ENCODE data around the gene NEUROG1.

NEUROG1 gene

GRCh38 chr5:135577421-135577820, 41.7 kb upstream of the NEUROG1 start:
- CTCF ChIA-PET = interaction anchor here (1.4 to 5.3 kb wide), 2 partner anchors 11 to 27 kb away, joined by 4 to 40 read pairs; no protein-coding TSS in a partner anchor
- no peak for DNase-seq (ENCODE audit: low spot score)
- POLR2A ChIA-PET (ENCODE audit: low non-redundant PET) = interaction anchor here (0.7 kb wide), 1 partner anchor 73 kb away, joined by 3 read pairs; no protein-coding TSS in a partner anchor
- H3K27ac ChIP-seq = no peak overlapping the region
- TF ChIP-seq CTCF (conservative IDR thresholded peaks at IDR 0.05; ENCODE audit: low read depth) = no peak

- DNase-seq (ENCODE audit: low spot score) = no peak
- no peak overlapping the region for H3K27ac ChIP-seq
- ChIA-PET CTCF (interaction anchor here (0.6 to 5.3 kb wide), 4 partner anchors 10 to 121 kb away, joined by 3 to 40 read pairs (median 4); no protein-coding TSS in a partner anchor), POLR2A (ENCODE audit: low non-redundant PET) (no interaction called here)
- TF ChIP-seq CTCF (conservative IDR thresholded peaks at IDR 0.05; ENCODE audit: low read depth) = no peak
Measured at GRCh38 chr5:135576075-135576599, 40.4 kb upstream of the NEUROG1 start.

GRCh38 chr5:135574493-135574892, 38.7 kb upstream of the NEUROG1 start:
- ChIA-PET CTCF (interaction anchor here (0.7 to 1.4 kb wide), 6 partner anchors 9 to 401 kb away, joined by 3 to 5 read pairs (median 4); no protein-coding TSS in a partner anchor), POLR2A (ENCODE audit: low non-redundant PET) (no interaction called here)
- no peak for TF ChIP-seq CTCF (conservative IDR thresholded peaks at IDR 0.05; ENCODE audit: low read depth)
- H3K27ac ChIP-seq = no peak overlapping the region
- no peak for DNase-seq (ENCODE audit: low spot score)

- TF ChIP-seq CTCF (conservative IDR thresholded peaks at IDR 0.05; ENCODE audit: low read depth) = no peak
Measured at GRCh38 chr5:135571902-135572301, 36.1 kb upstream of the NEUROG1 start.

GRCh38 chr5:135571066-135571609, 35.4 kb upstream of the NEUROG1 start:
- H3K27ac ChIP-seq = no peak overlapping the region
- no peak for TF ChIP-seq CTCF (conservative IDR thresholded peaks at IDR 0.05; ENCODE audit: low read depth)
- POLR2A ChIA-PET (ENCODE audit: low non-redundant PET) = interaction anchor here (0.6 kb wide), 1 partner anchor 174 kb away, joined by 4 read pairs; no protein-coding TSS in a partner anchor
- DNase-seq (ENCODE audit: low spot score) = no peak
- CTCF ChIA-PET = interaction anchor here (0.7 to 2.4 kb wide), 5 partner anchors 9 to 259 kb away, joined by 3 to 7 read pairs (median 3); no protein-coding TSS in a partner anchor

More at GRCh38 chr5:135571902-135572301, 36.1 kb upstream of the NEUROG1 start:
- ChIA-PET POLR2A (ENCODE audit: low non-redundant PET) (no interaction called here), CTCF (interaction anchor here (1.1 kb wide), 1 partner anchor 83 kb away, joined by 5 read pairs; no protein-coding TSS in a partner anchor)
- H3K27ac ChIP-seq = no peak overlapping the region
- no peak for DNase-seq (ENCODE audit: low spot score)

- no peak for DNase-seq (ENCODE audit: low spot score)
- ChIA-PET CTCF (interaction anchor here (0.7 to 2.4 kb wide), 11 partner anchors 8 to 386 kb away, joined by 3 to 8 read pairs (median 3); no protein-coding TSS in a partner anchor), POLR2A (ENCODE audit: low non-redundant PET) (no interaction called here)
- TF ChIP-seq CTCF (conservative IDR thresholded peaks at IDR 0.05; ENCODE audit: low read depth) = no peak
- no peak overlapping the region for H3K27ac ChIP-seq
Measured at GRCh38 chr5:135570453-135570764, 34.6 kb upstream of the NEUROG1 start.

All from RWPE1 (cell line).